HL-60 (cell line): ENCODE results near the gene KIF2A.

Source experiments
- DNase-seq, 2 experiments: peaks; one replicate each; pipeline ENCODE4 v3.0.0-alpha.2; 2010 to 2020; ENCODE audit warnings: low read depth in 1 of 2, low spot score in 1 of 2
- H3K27ac ChIP-seq: fragments of 250-450 bp; sonication (Bioruptor Pico); replicated peaks from 2 replicates; pipeline ENCODE4 v1.5.1; 2020; ENCODE audit warnings: mild to moderate bottlenecking, moderate library complexity
- H3K27me3 ChIP-seq: fragments of 250-450 bp; sonication (Bioruptor Pico); 2 replicates; pipeline ENCODE4 v1.5.1; 2021; ENCODE audit warnings: mild to moderate bottlenecking, moderate library complexity; ENCODE audit not compliant: insufficient read depth, poor library complexity, severe bottlenecking
- H3K4me3 ChIP-seq: replicated peaks from 2 replicates; pipeline ENCODE4 v1.5.1; 2011; ENCODE audit warnings: mild to moderate bottlenecking, control low read depth, low read length; ENCODE audit not compliant: insufficient read depth
- GABPA ChIP-seq: IDR thresholded peaks from 2 replicates; pipeline ENCODE4 v1.6.1; 2012; ENCODE audit warnings: low read depth
- POLR2AphosphoS5 ChIP-seq: IDR thresholded peaks from 2 replicates; pipeline ENCODE4 v1.6.1; 2012; ENCODE audit warnings: low read depth
- SPI1 ChIP-seq: IDR thresholded peaks from 2 replicates; pipeline ENCODE4 v1.6.1; 2012; ENCODE audit warnings: low read depth, mild to moderate bottlenecking, borderline replicate concordance
- TF ChIP-seq, protein P1 (sequence below): IDR thresholded peaks from one replicate; pipeline ENCODE4 v1.5.1; 2011; ENCODE audit warnings: low read length, control low read depth, inconsistent platforms; ENCODE audit not compliant: insufficient read depth
- TF ChIP-seq, protein P2 (sequence below): IDR thresholded peaks from 2 replicates; pipeline ENCODE4 v1.6.1; 2012; ENCODE audit warnings: low read depth; ENCODE audit not compliant: insufficient replicate concordance

Gene KIF2A

DNA sequence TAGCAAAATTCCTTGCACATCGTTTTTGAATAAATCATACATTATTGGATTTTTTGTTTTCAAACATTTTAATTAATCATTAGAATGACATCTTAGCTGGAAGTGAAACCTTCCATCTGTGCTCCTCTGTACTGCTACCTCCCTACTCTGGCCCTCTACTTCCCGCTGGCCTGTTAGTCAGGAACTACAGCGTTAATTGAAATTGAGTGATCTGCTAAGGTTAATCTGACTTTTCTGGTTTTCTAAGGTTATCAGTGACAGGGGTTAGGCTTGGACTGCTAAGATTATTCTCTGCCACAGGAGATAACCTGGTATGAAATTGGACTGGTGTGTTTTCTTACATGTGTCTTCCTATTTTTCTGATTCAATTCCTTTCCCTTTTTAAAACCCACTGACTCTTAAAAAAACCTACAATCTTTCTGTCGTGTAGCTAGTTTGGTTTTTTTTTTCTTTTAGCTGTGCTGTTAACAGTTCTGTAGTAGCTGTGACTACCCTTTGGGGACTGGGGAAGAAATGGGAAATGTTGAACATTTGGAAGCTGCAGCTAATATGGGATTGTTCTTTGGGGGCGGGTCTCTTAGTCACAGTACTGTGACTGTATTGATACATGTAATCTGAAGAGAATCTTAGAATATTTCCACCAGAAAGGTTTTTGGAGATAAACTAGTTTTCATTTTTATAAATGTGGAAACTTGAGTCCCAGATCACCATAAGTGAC lies 4.6 kb downstream of the KIF2A start:
- H3K27me3 ChIP-seq = no peaks in the 10 kb centered on the region
- no peak for DNase-seq
- H3K27ac ChIP-seq = no peak overlapping the region
- no peak overlapping the region for H3K4me3 ChIP-seq
- TF ChIP-seq SPI1 (no peak), POLR2AphosphoS5 (no peak), GABPA (no peak)
- TF ChIP-seq, protein P1, sequence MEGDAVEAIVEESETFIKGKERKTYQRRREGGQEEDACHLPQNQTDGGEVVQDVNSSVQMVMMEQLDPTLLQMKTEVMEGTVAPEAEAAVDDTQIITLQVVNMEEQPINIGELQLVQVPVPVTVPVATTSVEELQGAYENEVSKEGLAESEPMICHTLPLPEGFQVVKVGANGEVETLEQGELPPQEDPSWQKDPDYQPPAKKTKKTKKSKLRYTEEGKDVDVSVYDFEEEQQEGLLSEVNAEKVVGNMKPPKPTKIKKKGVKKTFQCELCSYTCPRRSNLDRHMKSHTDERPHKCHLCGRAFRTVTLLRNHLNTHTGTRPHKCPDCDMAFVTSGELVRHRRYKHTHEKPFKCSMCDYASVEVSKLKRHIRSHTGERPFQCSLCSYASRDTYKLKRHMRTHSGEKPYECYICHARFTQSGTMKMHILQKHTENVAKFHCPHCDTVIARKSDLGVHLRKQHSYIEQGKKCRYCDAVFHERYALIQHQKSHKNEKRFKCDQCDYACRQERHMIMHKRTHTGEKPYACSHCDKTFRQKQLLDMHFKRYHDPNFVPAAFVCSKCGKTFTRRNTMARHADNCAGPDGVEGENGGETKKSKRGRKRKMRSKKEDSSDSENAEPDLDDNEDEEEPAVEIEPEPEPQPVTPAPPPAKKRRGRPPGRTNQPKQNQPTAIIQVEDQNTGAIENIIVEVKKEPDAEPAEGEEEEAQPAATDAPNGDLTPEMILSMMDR = no peak
- TF ChIP-seq, protein P2, sequence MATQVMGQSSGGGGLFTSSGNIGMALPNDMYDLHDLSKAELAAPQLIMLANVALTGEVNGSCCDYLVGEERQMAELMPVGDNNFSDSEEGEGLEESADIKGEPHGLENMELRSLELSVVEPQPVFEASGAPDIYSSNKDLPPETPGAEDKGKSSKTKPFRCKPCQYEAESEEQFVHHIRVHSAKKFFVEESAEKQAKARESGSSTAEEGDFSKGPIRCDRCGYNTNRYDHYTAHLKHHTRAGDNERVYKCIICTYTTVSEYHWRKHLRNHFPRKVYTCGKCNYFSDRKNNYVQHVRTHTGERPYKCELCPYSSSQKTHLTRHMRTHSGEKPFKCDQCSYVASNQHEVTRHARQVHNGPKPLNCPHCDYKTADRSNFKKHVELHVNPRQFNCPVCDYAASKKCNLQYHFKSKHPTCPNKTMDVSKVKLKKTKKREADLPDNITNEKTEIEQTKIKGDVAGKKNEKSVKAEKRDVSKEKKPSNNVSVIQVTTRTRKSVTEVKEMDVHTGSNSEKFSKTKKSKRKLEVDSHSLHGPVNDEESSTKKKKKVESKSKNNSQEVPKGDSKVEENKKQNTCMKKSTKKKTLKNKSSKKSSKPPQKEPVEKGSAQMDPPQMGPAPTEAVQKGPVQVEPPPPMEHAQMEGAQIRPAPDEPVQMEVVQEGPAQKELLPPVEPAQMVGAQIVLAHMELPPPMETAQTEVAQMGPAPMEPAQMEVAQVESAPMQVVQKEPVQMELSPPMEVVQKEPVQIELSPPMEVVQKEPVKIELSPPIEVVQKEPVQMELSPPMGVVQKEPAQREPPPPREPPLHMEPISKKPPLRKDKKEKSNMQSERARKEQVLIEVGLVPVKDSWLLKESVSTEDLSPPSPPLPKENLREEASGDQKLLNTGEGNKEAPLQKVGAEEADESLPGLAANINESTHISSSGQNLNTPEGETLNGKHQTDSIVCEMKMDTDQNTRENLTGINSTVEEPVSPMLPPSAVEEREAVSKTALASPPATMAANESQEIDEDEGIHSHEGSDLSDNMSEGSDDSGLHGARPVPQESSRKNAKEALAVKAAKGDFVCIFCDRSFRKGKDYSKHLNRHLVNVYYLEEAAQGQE = no peak

DNA sequence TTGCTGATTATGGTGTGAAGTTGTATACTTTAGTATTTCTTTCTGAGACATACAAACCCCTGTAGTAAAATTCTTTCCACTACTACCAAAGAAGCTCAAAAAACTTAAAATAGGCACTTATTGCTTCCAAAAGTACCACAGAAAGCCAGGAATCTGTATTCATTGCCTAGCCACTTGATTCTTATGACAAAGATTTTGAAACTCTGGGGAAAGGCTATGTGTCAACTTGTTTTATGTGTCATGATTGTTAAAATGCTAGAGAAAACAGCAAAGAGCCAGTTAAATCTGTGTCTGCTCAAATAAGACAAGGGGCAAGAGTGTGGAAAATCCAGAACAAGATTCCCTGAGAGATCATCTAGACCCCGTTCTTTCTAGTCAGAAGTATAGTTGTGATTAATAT lies 6.0 kb downstream of the KIF2A start:
- DNase-seq = no peak
- H3K27ac ChIP-seq = no peak overlapping the region
- no peak overlapping the region for H3K4me3 ChIP-seq
- no peaks in the 10 kb centered on the region for H3K27me3 ChIP-seq
- no peak for TF ChIP-seq POLR2AphosphoS5
- TF ChIP-seq, protein P1 = no peak
- TF ChIP-seq GABPA = no peak
- no peak for TF ChIP-seq SPI1
- TF ChIP-seq, protein P2 = no peak

DNA sequence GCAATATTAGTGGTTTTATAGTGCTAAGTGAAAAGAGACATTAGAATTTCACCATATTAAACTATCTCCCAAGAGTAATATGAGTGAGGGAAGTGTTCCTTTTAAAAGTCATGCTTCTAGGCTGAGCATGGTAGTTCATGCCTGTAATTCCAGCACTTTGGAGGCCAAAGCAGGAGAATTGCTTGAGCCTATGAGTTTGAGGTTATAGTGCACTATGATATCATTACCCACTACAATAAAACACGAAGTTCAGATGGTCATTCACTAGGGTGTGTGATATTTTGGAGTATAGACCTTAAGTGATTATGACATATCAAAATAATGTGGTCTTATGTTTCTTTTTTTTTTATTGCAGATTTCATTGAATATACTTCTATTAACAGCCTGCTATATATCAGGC lies 6.7 kb downstream of the KIF2A start:
- DNase-seq = no peak
- TF ChIP-seq, protein P2 = no peak
- no peak for TF ChIP-seq SPI1
- no peak for TF ChIP-seq GABPA
- TF ChIP-seq POLR2AphosphoS5 = no peak
- TF ChIP-seq, protein P1 = no peak

More for the DNA sequence above, 6.7 kb downstream of the KIF2A start:
- H3K27me3 ChIP-seq = no peaks in the 10 kb centered on the region
- no peak overlapping the region for H3K4me3 ChIP-seq
- no peak overlapping the region for H3K27ac ChIP-seq
